Subcutaneous abdominal adipose tissue (tissue), 5 donors: Measurements from ENCODE around the gene MFF.
"Not testable (repeated sequence)": the region's sequence is repeated elsewhere in the genome, so short reads cannot be mapped to it uniquely, and the experiment has no call there.

Experiments
- H3K27ac ChIP-seq: one replicate; pipeline ENCODE4 v1.7.0; 2013; ENCODE audit warnings: low read depth, mild to moderate bottlenecking, inconsistent platforms, low read length, moderate library complexity
- H3K27me3 ChIP-seq, 5 donors: one replicate each; pipeline ENCODE4 v1.7.0; 2013; ENCODE audit warnings: low read length in 5 of 5, inconsistent platforms in 1 of 5; ENCODE audit not compliant: control insufficient read depth in 5 of 5, insufficient read depth in 4 of 5
- H3K36me3 ChIP-seq, 5 donors: one replicate each; pipeline ENCODE4 v1.7.0; 2013; ENCODE audit warnings: low read length in 5 of 5; ENCODE audit not compliant: control insufficient read depth in 5 of 5, insufficient read depth in 5 of 5
- H3K4me1 ChIP-seq, 5 donors: one replicate each; pipeline ENCODE4 v1.7.0; 2013; ENCODE audit warnings: low read length in 5 of 5, mild to moderate bottlenecking in 3 of 5, moderate library complexity in 1 of 5; ENCODE audit not compliant: control insufficient read depth in 5 of 5, insufficient read depth in 5 of 5
- H3K4me3 ChIP-seq, 5 donors: one replicate each; pipeline ENCODE4 v1.7.0; 2013; ENCODE audit warnings: low read length in 5 of 5, low read depth in 1 of 5
- H3K9ac ChIP-seq, 5 donors: one replicate each; pipeline ENCODE4 v1.7.0; 2013; ENCODE audit warnings: low read length in 5 of 5, mild to moderate bottlenecking in 4 of 5, moderate library complexity in 3 of 5
- H3K9me3 ChIP-seq, 5 donors: one replicate each; pipeline ENCODE4 v1.7.0; 2013; ENCODE audit warnings: low read length in 5 of 5; ENCODE audit not compliant: control insufficient read depth in 5 of 5
- donor health status: healthy.
- donor health status: healthy.
- donor health status: healthy.
- donor health status: healthy.
- donor health status: healthy.

MFF gene

GRCh38 chr2:227349989-227350612 is 25.1 kb downstream of the MFF start:
- no peaks in the 10 kb centered on the region for H3K9me3 ChIP-seq
- H3K4me1 ChIP-seq, result no peaks in the 10 kb centered on the region
- H3K36me3 ChIP-seq, result peaks cover 7 to 34% (median 27%) of the 10 kb centered on the region in 5 donors
- H3K9ac ChIP-seq, result no peak overlapping the region
- no peak overlapping the region for H3K27ac ChIP-seq
- no peak overlapping the region for H3K4me3 ChIP-seq
- no peaks in the 10 kb centered on the region for H3K27me3 ChIP-seq

DNA sequence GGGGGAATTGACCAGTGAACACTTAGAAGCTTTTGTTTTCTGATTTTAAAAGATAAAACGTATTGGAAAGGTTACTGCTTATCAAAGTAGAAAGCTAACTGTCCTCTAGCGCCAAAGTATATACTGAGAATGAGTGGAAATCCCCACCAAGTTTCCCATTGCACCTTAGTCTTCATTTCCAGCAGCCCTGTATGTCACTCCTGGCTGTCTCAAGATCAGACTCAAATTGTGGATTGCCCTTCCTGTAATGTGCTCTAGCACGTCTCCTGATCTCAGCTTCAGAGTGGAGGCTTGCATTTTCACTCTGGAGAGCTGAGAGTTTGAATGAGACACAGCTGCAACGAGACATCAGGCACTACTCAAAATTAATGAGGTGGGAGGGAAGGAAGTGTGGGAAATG is 26.6 kb downstream of the MFF start:
- Histone ChIP-seq H3K4me3 (no peak overlapping the region), H3K4me1 (no peaks in the 10 kb centered on the region), H3K27me3 (no peaks in the 10 kb centered on the region), H3K9ac (no peak overlapping the region), H3K36me3 (peaks cover 14 to 42% (median 35%) of the 10 kb centered on the region in 5 donors), H3K27ac (no peak overlapping the region), H3K9me3 (no peaks in the 10 kb centered on the region)

DNA sequence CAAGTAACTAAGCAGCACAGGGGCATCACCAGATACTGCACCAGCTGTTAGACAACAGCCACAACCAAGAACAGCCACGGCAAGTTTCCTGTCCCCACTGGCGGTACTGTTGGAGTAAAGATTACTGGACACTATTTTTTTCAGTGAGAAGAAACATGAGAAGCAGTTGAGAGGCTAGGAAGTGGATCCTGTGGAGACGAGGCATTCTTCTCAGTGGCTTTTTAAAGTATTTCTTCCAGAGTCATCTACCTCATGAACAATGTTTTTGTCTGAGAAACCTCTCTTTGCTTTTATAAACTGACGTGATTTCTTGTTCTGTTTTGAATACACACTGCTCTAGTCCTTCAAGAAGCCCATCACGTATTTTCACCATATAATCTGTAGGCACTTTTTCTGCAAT is 35.3 kb downstream of the MFF start:
- H3K27ac ChIP-seq, result no peak overlapping the region
- H3K36me3 ChIP-seq, result peaks cover 29 to 54% (median 42%) of the 10 kb centered on the region in 5 donors
- no peak overlapping the region for H3K9ac ChIP-seq

GRCh38 chr2:227363756-227364155 is 38.7 kb downstream of the MFF start:
- Histone ChIP-seq H3K36me3 (peaks cover 6 to 21% (median 15%) of the 10 kb centered on the region in 5 donors), H3K9me3 (no peaks in the 10 kb centered on the region), H3K27me3 (no peaks in the 10 kb centered on the region), H3K4me1 (peaks cover 0 to 24% (median 9%) of the 10 kb centered on the region in 5 donors), H3K4me3 (no peak overlapping the region), H3K9ac (no peak overlapping the region), H3K27ac (no peak overlapping the region)

More for the DNA sequence above, 35.3 kb downstream of the MFF start:
- Histone ChIP-seq H3K9me3 (no peaks in the 10 kb centered on the region), H3K4me3 (no peak overlapping the region), H3K27me3 (no peaks in the 10 kb centered on the region), H3K4me1 (peaks cover 0 to 8% (median 0%) of the 10 kb centered on the region in 5 donors)

DNA sequence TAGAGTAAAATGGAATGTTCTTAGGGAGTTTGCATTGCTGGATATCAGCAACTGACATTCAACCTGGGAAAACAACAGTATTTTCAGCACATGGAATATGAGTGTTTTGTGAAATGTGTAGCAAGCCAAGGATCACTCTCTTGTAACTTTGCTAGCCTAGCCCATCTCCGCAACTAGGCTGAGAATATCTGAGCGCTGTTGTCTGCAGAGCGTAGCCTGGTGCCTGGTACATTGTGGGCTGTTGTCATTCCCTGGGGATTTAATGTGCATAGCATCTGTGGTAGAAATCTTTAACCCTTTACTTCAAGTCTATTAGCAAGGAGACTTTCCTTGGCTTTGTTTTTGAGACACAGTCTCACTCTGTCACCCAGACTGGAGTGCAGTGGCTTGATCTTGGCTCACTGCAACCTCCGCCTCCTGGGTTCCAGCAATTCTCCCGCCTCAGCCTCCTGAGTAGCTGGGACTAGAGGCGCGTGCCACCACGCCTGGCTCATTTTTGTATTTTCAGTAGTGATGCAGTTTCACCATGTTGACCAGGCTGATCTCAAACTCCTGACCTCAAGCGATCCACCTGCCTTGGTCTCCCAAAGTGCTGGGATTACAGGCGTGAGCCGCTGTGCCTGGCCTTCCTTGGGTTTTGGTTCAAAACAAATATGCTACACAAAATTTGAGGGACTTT is 39.7 kb downstream of the MFF start:
- not testable (repeated sequence) for H3K27ac ChIP-seq, H3K9me3 ChIP-seq, H3K9ac ChIP-seq, H3K4me3 ChIP-seq, H3K27me3 ChIP-seq
- H3K36me3 ChIP-seq, result peaks cover 0 to 13% (median 6%) of the 10 kb centered on the region in 5 donors
- peaks cover 0 to 24% (median 13%) of the 10 kb centered on the region in 5 donors for H3K4me1 ChIP-seq

- Histone ChIP-seq H3K9me3 (no peaks in the 10 kb centered on the region), H3K27ac (no peak overlapping the region), H3K36me3 (peaks cover 0 to 5% (median 0%) of the 10 kb centered on the region in 5 donors), H3K4me1 (peaks cover 0 to 24% (median 14%) of the 10 kb centered on the region in 5 donors), H3K4me3 (no peak overlapping the region), H3K9ac (no peak overlapping the region), H3K27me3 (no peaks in the 10 kb centered on the region)
Observed at GRCh38 chr2:227365833-227366232, 40.8 kb downstream of the MFF start.

- Histone ChIP-seq H3K27ac (peak overlapping the region; percentile 22), H3K9me3 (no peaks in the 10 kb centered on the region), H3K4me1 (peaks cover 0 to 24% (median 15%) of the 10 kb centered on the region in 5 donors), H3K27me3 (no peaks in the 10 kb centered on the region), H3K4me3 (no peak overlapping the region), H3K9ac (peak overlapping the region in 1 of 5 donors; percentile 56), H3K36me3 (no peaks in the 10 kb centered on the region)
Observed at GRCh38 chr2:227366769-227367426, 41.8 kb downstream of the MFF start.

DNA sequence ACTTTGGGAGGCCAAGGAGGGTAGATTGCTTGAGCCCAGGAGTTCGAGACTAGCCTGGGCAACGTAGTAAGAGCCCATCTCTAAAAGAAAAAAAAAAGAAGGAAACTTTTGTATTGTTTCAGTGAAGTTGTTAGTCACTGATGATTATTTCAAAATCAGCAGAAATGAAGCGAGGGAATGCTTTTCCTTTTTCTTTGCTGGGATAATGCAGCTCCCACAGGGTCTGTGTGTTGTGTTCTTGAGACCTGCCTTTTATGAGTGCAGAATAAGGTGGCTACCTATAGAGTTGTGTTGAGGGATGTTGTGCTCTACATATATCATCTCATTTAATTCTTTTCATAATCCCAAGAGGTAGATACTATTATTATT is 42.4 kb downstream of the MFF start:
- Histone ChIP-seq H3K27ac (peak overlapping the region; percentile 22), H3K4me3 (no peak overlapping the region)

DNA sequence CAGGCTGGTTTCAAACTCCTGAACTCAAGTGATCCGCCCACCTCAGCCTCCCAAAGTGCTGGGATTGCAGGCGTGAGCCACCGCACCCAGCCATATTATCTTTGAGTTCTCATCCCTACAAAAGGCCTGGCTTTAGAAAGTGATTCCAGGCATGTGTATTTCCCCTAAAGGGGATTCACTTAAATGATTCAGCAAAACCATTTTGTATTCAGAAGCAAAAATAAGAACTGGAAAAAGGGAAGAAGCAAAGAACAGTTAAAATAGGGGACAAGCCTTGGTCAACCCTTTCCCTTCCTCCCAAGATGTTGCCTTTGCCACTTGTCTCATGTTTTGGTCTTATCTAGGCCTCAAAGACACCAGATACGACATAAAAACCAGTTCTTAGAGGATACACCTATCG is 43.5 kb downstream of the MFF start:
- Histone ChIP-seq H3K9ac (no peak overlapping the region), H3K4me3 (no peak overlapping the region), H3K36me3 (no peaks in the 10 kb centered on the region), H3K27me3 (no peaks in the 10 kb centered on the region), H3K9me3 (no peaks in the 10 kb centered on the region), H3K27ac (no peak overlapping the region), H3K4me1 (peaks cover 0 to 24% (median 15%) of the 10 kb centered on the region in 5 donors)

More for the DNA sequence above, 42.4 kb downstream of the MFF start:
- Histone ChIP-seq H3K4me1 (peaks cover 0 to 24% (median 15%) of the 10 kb centered on the region in 5 donors), H3K27me3 (no peaks in the 10 kb centered on the region), H3K9me3 (no peaks in the 10 kb centered on the region), H3K9ac (peak overlapping the region in 1 of 5 donors; percentile 56), H3K36me3 (no peaks in the 10 kb centered on the region)

DNA sequence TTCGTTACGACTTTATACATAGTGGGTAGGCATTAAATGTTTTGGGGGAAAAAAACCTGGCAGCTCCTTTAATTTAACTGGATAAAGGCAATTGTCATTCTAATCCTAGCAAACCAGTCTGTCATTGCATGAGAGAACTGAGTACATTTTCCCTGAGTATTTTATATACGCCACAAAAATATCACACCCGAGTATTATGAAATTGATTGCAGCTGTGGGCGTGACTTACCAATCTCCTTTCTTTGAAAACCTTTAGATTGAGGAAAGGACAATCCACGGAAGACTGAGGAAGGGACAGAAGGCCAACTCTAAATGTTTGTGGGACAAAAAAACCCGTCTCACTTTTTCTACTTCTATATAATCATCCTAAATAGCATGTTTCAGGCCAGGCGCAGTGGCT is 45.0 kb downstream of the MFF start:
- Histone ChIP-seq H3K27ac (no peak overlapping the region), H3K9ac (no peak overlapping the region), H3K9me3 (no peaks in the 10 kb centered on the region), H3K4me3 (no peak overlapping the region), H3K27me3 (no peaks in the 10 kb centered on the region), H3K4me1 (peaks cover 0 to 17% (median 11%) of the 10 kb centered on the region in 5 donors), H3K36me3 (no peaks in the 10 kb centered on the region)
